Measurements from ENCODE around the gene MCUB. TPM values are rescaled to one million over a fixed set of nuclear protein-coding genes. Genes with fewer than 3 reads are reported as not detected.
"Not testable (repeated sequence)": the region's sequence is repeated elsewhere in the genome, so short reads cannot be mapped to it uniquely, and the experiment has no call there.

MCUB gene
- total RNA-seq, 2 experiments from 2014 or later = 62.3 to 65.3 TPM

DNA sequence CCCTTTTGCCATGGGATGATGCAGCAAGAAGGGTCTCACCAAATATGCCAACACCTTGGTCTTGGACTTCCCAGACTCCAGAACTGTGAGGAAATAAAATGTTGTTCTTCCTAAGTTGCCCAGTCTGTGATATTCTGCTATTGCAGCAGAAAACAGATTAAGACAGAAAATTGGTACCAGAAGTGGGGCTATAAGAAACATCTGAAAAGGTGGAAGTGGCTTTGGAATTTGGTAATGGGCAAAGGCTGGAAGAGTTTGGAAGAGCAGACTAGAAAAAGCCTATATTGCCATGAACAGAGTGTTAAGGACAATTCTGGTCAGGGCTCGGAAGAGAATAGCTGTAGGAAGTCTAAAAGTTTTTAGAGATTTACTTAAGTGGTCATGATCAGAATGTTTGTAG is 115.8 kb downstream of the MCUB start:
- Mint-ChIP-seq H3K27me3 (no peaks in the 10 kb centered on the region), H3K27ac (peak overlapping the region; percentile 19), H3K9me3 (peaks cover 10% of the 10 kb centered on the region), H3K4me1 (ENCODE audit: low read depth) (peaks cover 28% of the 10 kb centered on the region), H3K4me3 (no peak overlapping the region), H3K36me3 (ENCODE audit: low read depth) (peaks cover 48% of the 10 kb centered on the region)
- TF ChIP-seq, protein P1, sequence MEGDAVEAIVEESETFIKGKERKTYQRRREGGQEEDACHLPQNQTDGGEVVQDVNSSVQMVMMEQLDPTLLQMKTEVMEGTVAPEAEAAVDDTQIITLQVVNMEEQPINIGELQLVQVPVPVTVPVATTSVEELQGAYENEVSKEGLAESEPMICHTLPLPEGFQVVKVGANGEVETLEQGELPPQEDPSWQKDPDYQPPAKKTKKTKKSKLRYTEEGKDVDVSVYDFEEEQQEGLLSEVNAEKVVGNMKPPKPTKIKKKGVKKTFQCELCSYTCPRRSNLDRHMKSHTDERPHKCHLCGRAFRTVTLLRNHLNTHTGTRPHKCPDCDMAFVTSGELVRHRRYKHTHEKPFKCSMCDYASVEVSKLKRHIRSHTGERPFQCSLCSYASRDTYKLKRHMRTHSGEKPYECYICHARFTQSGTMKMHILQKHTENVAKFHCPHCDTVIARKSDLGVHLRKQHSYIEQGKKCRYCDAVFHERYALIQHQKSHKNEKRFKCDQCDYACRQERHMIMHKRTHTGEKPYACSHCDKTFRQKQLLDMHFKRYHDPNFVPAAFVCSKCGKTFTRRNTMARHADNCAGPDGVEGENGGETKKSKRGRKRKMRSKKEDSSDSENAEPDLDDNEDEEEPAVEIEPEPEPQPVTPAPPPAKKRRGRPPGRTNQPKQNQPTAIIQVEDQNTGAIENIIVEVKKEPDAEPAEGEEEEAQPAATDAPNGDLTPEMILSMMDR (IDR thresholded peaks at IDR 0.05) = no peak
- ChIA-PET POLR2A (interaction anchor here (0.9 kb wide), 1 partner anchor 113 kb away, joined by 3 read pairs; no protein-coding TSS in a partner anchor), CTCF (interaction anchor here (1.1 to 1.5 kb wide), 3 partner anchors 15 to 243 kb away, joined by 3 to 5 read pairs (median 3); no protein-coding TSS in a partner anchor)
- ATAC-seq = no peak
- intact Hi-C loops (cut with micrococcal nuclease) = no loop called here
- DNase-seq = no peak

DNA sequence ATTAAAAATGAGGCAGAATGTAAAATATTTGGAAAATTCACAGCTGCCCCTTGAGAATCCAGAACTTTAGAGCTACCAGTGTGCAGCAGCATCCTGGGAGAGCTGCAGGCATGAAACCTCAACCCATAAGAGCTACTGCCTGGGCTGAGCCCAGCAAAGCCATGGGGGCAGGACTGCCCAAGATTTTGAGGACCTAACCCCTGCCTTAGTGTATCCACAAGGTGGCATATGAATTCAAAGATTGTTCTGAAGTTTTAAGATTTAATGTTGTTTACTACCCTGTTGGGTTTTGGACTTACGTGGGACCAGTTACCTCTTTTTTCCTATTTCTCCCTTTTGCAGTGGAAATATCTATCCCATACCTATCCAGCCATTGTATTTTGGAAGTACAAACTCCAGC is 116.8 kb downstream of the MCUB start:
- H3K27me3 Mint-ChIP-seq = no peaks in the 10 kb centered on the region
- TF ChIP-seq, protein P1 (IDR thresholded peaks at IDR 0.05) = no peak
- H3K4me3 Mint-ChIP-seq = no peak overlapping the region
- intact Hi-C loops (cut with micrococcal nuclease) = no loop called here
- peaks cover 46% of the 10 kb centered on the region for H3K36me3 Mint-ChIP-seq (ENCODE audit: low read depth)
- no peak overlapping the region for H3K27ac Mint-ChIP-seq
- peaks cover 18% of the 10 kb centered on the region for H3K4me1 Mint-ChIP-seq (ENCODE audit: low read depth)
- no peak for ATAC-seq
- CTCF ChIA-PET = interaction anchor here (0.6 to 1.5 kb wide), 6 partner anchors 14 to 245 kb away, joined by 3 to 5 read pairs (median 3); no protein-coding TSS in a partner anchor
- DNase-seq = no peak
- POLR2A ChIA-PET = no interaction called here
- H3K9me3 Mint-ChIP-seq = no peaks in the 10 kb centered on the region

DNA sequence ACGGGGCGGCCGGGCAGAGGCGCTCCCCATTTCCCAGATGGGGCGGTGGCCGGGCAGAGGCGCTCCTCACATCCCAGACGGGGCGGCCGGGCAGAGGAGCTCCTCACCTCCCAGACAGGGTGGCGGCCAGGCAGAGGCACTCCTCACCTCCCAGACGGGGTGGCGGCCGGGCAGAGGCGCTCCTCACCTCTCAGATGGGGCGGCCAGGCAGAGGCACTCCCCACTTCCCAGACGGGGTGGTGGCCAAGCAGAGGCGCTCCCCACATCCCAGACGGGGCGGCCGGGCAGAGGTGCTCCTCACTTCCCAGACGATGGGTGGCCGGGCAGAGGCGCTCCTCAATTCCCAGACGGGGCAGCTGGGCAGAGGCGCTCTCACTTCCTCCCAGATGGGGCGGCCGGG is 118.4 kb downstream of the MCUB start:
- ATAC-seq; H3K4me3 Mint-ChIP-seq; H3K9me3 Mint-ChIP-seq; POLR2A ChIA-PET; H3K27ac Mint-ChIP-seq; intact Hi-C loops (cut with micrococcal nuclease); H3K27me3 Mint-ChIP-seq; CTCF ChIA-PET; DNase-seq: not testable (repeated sequence)
- Mint-ChIP-seq H3K4me1 (ENCODE audit: low read depth) (peaks cover 27% of the 10 kb centered on the region), H3K36me3 (ENCODE audit: low read depth) (peaks cover 45% of the 10 kb centered on the region)

DNA sequence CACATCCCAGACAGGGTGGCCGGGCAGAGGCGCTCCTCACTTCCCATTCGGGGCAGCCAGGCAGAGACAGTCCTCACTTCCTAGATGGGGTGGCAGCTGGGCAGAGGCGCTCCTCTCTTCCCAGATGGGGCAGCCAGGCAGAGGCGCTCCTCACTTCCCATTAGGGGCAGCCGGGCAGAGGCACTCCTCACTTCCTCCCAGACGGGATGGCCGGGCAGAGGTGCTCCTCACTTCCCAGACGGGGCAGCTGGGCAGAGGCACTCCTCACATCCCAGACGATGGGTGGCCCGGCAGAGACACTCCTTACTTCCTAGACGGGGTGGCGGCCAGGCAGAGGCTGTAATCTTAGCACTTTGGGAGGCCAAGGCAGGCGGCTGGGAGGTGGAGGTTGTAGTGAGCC is 118.9 kb downstream of the MCUB start:
- not testable (repeated sequence) for H3K4me3 Mint-ChIP-seq, H3K27me3 Mint-ChIP-seq
- H3K4me1 Mint-ChIP-seq (ENCODE audit: low read depth) = peaks cover 25% of the 10 kb centered on the region

DNA sequence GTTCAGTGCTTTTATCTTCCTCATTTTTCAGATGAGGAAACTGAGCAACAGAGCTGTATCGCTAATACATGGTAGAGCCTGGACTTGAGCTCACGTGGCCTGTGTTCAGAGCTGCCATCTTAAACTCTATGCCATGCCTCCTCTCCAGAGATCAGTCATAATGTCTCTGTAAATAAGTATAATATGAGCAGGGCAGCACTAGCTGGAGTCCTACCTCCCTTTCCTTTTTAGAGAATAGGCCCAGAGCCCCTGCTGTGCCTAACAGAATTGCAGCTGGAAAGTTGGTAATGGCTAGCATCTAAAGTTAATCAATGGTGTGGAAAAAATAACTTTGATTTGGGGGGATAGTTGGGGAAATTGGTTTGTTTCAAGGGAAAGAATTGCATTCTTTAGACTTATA is 122.8 kb downstream of the MCUB start:
- ChIA-PET POLR2A (no interaction called here), CTCF (interaction anchor here (1.2 to 1.7 kb wide), 3 partner anchors 9 to 28 kb away, joined by 3 to 4 read pairs (median 3); no protein-coding TSS in a partner anchor)
- H3K4me3 Mint-ChIP-seq = no peak overlapping the region
- H3K27ac Mint-ChIP-seq = peak overlapping the region; percentile 50
- H3K4me1 Mint-ChIP-seq (ENCODE audit: low read depth) = peaks cover 20% of the 10 kb centered on the region
- DNase-seq = no peak
- no peak for ATAC-seq
- no peaks in the 10 kb centered on the region for H3K9me3 Mint-ChIP-seq
- H3K36me3 Mint-ChIP-seq (ENCODE audit: low read depth) = peaks cover 48% of the 10 kb centered on the region
- TF ChIP-seq, protein P1 (IDR thresholded peaks at IDR 0.05) = no peak
- H3K27me3 Mint-ChIP-seq = no peaks in the 10 kb centered on the region
- intact Hi-C loops (cut with micrococcal nuclease) = no loop called here

More for the DNA sequence above, 118.9 kb downstream of the MCUB start:
- CTCF ChIA-PET; intact Hi-C loops (cut with micrococcal nuclease); H3K27ac Mint-ChIP-seq; ATAC-seq; H3K9me3 Mint-ChIP-seq; POLR2A ChIA-PET; DNase-seq: not testable (repeated sequence)
- H3K36me3 Mint-ChIP-seq (ENCODE audit: low read depth) = peaks cover 44% of the 10 kb centered on the region

DNA sequence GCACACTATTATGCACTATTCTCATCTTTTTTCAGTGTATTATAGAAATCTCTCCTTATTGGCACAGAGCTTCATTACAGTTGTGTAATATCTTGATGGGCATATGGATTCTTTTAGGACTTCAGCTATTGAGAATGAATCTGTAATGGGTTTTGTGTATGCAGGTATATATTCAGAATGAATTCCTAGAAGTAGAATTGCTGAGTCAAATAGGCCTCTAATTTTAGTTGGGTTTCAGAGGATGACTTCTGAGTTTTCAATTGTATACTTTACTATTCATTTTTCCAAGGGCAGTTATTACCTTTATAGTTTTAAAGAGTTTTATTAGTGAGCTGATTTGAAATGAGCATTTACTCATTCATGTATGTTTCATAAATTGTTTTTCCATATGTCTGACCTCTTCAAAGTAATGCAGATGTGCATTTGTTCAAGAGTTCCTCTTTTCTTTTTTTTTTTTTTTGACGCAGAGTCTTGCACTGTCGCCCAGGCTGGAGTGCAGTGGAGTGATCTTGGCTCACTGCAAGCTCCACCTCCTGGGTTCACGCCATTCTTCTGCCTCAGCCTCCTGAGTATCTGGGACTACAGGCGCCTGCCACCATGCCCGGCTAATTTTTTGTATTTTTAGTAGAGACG is 123.7 kb downstream of the MCUB start:
- Mint-ChIP-seq H3K36me3 (ENCODE audit: low read depth) (peaks cover 48% of the 10 kb centered on the region), H3K27me3 (no peaks in the 10 kb centered on the region), H3K27ac (peak overlapping the region; percentile 67), H3K4me3 (no peak overlapping the region), H3K4me1 (ENCODE audit: low read depth) (peaks cover 20% of the 10 kb centered on the region), H3K9me3 (no peaks in the 10 kb centered on the region)
- ChIA-PET CTCF (interaction anchor here (1.2 to 1.8 kb wide), 2 partner anchors 10 to 20 kb away, joined by 3 to 4 read pairs; partner anchors contain the start of gene CASP6), POLR2A (no interaction called here)
- ATAC-seq (no peak), DNase-seq (no peak)
- intact Hi-C loops (cut with micrococcal nuclease) = no loop called here
- TF ChIP-seq, protein P1 (IDR thresholded peaks at IDR 0.05) = no peak
